Measurements from ENCODE around the gene DMP1. TPM values are rescaled to one million over a fixed set of nuclear protein-coding genes. Genes with fewer than 3 reads are reported as not detected.

DMP1 gene
- total and polyA plus RNA-seq, 2 experiments from 2014 or later: 0.27 TPM; not detected in 1

- TF ChIP-seq, protein P1, sequence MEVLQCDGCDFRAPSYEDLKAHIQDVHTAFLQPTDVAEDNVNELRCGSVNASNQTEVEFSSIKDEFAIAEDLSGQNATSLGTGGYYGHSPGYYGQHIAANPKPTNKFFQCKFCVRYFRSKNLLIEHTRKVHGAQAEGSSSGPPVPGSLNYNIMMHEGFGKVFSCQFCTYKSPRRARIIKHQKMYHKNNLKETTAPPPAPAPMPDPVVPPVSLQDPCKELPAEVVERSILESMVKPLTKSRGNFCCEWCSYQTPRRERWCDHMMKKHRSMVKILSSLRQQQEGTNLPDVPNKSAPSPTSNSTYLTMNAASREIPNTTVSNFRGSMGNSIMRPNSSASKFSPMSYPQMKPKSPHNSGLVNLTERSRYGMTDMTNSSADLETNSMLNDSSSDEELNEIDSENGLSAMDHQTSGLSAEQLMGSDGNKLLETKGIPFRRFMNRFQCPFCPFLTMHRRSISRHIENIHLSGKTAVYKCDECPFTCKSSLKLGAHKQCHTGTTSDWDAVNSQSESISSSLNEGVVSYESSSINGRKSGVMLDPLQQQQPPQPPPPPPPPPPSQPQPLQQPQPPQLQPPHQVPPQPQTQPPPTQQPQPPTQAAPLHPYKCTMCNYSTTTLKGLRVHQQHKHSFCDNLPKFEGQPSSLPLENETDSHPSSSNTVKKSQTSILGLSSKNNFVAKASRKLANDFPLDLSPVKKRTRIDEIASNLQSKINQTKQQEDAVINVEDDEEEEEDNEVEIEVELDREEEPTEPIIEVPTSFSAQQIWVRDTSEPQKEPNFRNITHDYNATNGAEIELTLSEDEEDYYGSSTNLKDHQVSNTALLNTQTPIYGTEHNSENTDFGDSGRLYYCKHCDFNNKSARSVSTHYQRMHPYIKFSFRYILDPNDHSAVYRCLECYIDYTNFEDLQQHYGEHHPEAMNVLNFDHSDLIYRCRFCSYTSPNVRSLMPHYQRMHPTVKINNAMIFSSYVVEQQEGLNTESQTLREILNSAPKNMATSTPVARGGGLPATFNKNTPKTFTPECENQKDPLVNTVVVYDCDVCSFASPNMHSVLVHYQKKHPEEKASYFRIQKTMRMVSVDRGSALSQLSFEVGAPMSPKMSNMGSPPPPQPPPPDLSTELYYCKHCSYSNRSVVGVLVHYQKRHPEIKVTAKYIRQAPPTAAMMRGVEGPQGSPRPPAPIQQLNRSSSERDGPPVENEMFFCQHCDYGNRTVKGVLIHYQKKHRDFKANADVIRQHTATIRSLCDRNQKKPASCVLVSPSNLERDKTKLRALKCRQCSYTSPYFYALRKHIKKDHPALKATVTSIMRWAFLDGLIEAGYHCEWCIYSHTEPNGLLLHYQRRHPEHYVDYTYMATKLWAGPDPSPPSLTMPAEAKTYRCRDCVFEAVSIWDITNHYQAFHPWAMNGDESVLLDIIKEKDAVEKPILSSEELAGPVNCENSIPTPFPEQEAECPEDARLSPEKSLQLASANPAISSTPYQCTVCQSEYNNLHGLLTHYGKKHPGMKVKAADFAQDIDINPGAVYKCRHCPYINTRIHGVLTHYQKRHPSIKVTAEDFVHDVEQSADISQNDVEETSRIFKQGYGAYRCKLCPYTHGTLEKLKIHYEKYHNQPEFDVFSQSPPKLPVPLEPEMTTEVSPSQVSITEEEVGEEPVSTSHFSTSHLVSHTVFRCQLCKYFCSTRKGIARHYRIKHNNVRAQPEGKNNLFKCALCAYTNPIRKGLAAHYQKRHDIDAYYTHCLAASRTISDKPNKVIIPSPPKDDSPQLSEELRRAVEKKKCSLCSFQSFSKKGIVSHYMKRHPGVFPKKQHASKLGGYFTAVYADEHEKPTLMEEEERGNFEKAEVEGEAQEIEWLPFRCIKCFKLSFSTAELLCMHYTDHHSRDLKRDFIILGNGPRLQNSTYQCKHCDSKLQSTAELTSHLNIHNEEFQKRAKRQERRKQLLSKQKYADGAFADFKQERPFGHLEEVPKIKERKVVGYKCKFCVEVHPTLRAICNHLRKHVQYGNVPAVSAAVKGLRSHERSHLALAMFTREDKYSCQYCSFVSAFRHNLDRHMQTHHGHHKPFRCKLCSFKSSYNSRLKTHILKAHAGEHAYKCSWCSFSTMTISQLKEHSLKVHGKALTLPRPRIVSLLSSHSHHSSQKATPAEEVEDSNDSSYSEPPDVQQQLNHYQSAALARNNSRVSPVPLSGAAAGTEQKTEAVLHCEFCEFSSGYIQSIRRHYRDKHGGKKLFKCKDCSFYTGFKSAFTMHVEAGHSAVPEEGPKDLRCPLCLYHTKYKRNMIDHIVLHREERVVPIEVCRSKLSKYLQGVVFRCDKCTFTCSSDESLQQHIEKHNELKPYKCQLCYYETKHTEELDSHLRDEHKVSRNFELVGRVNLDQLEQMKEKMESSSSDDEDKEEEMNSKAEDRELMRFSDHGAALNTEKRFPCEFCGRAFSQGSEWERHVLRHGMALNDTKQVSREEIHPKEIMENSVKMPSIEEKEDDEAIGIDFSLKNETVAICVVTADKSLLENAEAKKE (CRISPR knock-in tag; IDR thresholded peaks at IDR 0.05): no peak
- TF ChIP-seq STAT1 (IDR thresholded peaks at IDR 0.05; ENCODE audit: unreplicated experiment) (no peak), NANOG (IDR thresholded peaks at IDR 0.05; ENCODE audit: borderline replicate concordance) (no peak), CREB1 (CRISPR knock-in tag; IDR thresholded peaks at IDR 0.05; ENCODE audit: low read depth) (no peak), JUNB (IDR thresholded peaks at IDR 0.05; ENCODE audit: unreplicated experiment) (no peak)
These were observed 27.7 kb downstream of the DMP1 start (continued) for GRCh38 chr4:87677731-87678130.

GRCh38 chr4:87679449-87680169 lies 29.5 kb downstream of the DMP1 start:
- peaks cover 13% of the 10 kb centered on the region for H3K4me1 ChIP-seq (ENCODE audit: insufficient read depth)
- H3K4me3 ChIP-seq: peak overlapping the region; percentile 1; the same call in 1 of the 2 replicates
- peaks cover 4% of the 10 kb centered on the region; the same call in 1 of the 2 replicates for H3K9me2 ChIP-seq (ENCODE audit: insufficient read depth)
- Mint-ChIP-seq H3K4me3 (peak overlapping the region; percentile 35; the same call in 1 of the 3 replicates), H3K4me1 (peaks cover 34% of the 10 kb centered on the region), H3K27me3 (ENCODE audit: insufficient read depth, low read depth, poor library complexity) (peaks cover 3% of the 10 kb centered on the region), H3K9me3 (peaks cover 28% of the 10 kb centered on the region), H3K36me3 (ENCODE audit: low read depth) (peaks cover 33% of the 10 kb centered on the region), H3K27ac (peak overlapping the region; percentile 98)
- H3F3A ChIP-seq (replicated peaks; ENCODE audit: low read depth): no peaks in the 10 kb centered on the region; the same call in 1 of the 2 replicates
- H3K79me2 ChIP-seq (replicated peaks; ENCODE audit: insufficient read depth): no peaks in the 10 kb centered on the region
- TF ChIP-seq, protein P2, sequence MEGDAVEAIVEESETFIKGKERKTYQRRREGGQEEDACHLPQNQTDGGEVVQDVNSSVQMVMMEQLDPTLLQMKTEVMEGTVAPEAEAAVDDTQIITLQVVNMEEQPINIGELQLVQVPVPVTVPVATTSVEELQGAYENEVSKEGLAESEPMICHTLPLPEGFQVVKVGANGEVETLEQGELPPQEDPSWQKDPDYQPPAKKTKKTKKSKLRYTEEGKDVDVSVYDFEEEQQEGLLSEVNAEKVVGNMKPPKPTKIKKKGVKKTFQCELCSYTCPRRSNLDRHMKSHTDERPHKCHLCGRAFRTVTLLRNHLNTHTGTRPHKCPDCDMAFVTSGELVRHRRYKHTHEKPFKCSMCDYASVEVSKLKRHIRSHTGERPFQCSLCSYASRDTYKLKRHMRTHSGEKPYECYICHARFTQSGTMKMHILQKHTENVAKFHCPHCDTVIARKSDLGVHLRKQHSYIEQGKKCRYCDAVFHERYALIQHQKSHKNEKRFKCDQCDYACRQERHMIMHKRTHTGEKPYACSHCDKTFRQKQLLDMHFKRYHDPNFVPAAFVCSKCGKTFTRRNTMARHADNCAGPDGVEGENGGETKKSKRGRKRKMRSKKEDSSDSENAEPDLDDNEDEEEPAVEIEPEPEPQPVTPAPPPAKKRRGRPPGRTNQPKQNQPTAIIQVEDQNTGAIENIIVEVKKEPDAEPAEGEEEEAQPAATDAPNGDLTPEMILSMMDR (conservative IDR thresholded peaks at IDR 0.05; ENCODE audit: low read depth in 2 of 2): peak; percentile 83 to 98
- TF ChIP-seq EZH2 (IDR thresholded peaks at IDR 0.05; ENCODE audit: low read depth, unreplicated experiment) (no peak), CREB1 (CRISPR knock-in tag; IDR thresholded peaks at IDR 0.05; ENCODE audit: low read depth) (peak; percentile 98)
- no peak overlapping the region for H2AFZ ChIP-seq
- DNase-seq (ENCODE audit: low spot score) (peak; percentile 80), ATAC-seq (peak; percentile 90)
- H3K4me2 ChIP-seq: peak overlapping the region; percentile 64
- H3K27me3 ChIP-seq (ENCODE audit: insufficient read depth): no peaks in the 10 kb centered on the region
- no peaks in the 10 kb centered on the region for H4K20me1 ChIP-seq (replicated peaks; ENCODE audit: insufficient read depth)
- no peak overlapping the region; the same call in 1 of the 2 replicates for H3K27ac ChIP-seq (ENCODE audit: low read depth)
- H3K36me3 ChIP-seq (ENCODE audit: insufficient read depth): no peaks in the 10 kb centered on the region
